ENCODE measurements around the gene SRRM2. TPM values are rescaled to one million over a fixed set of nuclear protein-coding genes. Genes with fewer than 3 reads are reported as not detected.
A peak's percentile ranks its signal among the peaks of the same experiment; 100 is the strongest.

Gene SRRM2
- total and polyA plus RNA-seq, 9 of the 15 experiments (the other 6 are each of a cell fraction or from before 2014, with no cell fraction given), result 26.7 to 563 (median 81.1) TPM

DNA sequence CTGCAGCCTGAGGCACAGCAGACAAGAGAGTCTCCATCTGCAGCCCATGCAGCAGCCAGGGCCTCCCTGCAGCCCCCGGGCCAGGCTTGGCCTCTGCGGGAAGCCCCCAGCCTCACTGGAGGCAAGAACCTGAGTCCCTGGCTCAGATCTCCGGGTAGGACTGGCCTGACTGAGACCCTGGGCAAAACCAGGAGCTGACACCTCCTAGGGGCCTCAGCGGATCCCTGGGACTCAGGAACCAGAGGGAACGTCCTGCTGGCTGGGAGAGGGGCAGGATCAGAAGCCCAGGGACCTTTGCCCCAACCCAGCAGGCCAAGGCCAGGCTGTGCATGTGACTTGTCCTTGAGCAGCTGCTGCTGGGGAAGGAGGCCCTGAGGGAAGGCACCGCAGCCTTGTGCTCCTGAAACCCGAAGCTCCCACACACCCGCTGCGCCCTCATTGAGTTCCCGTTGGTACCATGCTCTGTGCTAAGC is 62.9 kb downstream of the SRRM2 start:
- BruUV-seq (replicated peaks), result no TSS peak
- ChIA-PET CTCF (ENCODE audit: low intra/inter-chr PET ratio) (no interaction called here), POLR2A (interaction anchor here (0.6 to 1.9 kb wide), 2 partner anchors 51 to 110 kb away, joined by 3 to 4 read pairs; no protein-coding TSS in a partner anchor)
- Histone ChIP-seq H4K20me1 (replicated peaks; ENCODE audit: control insufficient read depth, insufficient read depth, low read length) (no peaks in the 10 kb centered on the region), H3K4me3 (no peak overlapping the region), H3K79me2 (ENCODE audit: control insufficient read depth, insufficient read depth, low read length) (peaks cover 28% of the 10 kb centered on the region), H3K9me1 (ENCODE audit: control insufficient read depth, insufficient read depth, low read length) (no peaks in the 10 kb centered on the region), H3K4me1 (replicated peaks in 1 of 2; ENCODE audit: control insufficient read depth in 2 of 2, insufficient read depth in 2 of 2, low read length in 2 of 2) (peaks cover 17 to 58% of the 10 kb centered on the region in 2 experiments; a peak in 4 of 5 replicates), H3K9me3 (replicated peaks; ENCODE audit: control insufficient read depth, insufficient read depth, low read depth, low read length) (no peaks in the 10 kb centered on the region), H3K27me3 (ENCODE audit: control insufficient read depth in 2 of 2, insufficient read depth in 2 of 2, low read length in 2 of 2) (peaks cover 0 to 11% of the 10 kb centered on the region in 2 experiments; a peak in 2 of 5 replicates), H3K36me3 (ENCODE audit: control insufficient read depth, insufficient read depth, low read length) (peaks cover 22% of the 10 kb centered on the region; the same call in 2 of the 3 replicates), H3K27ac (ENCODE audit: extremely low read depth, low read depth, low read length) (no peak overlapping the region), H2AFZ (ENCODE audit: low read depth, low read length) (no peak overlapping the region), H3K4me2 (ENCODE audit: insufficient read depth, low read length) (no peak overlapping the region), H3K9ac (ENCODE audit: insufficient read depth in 1 of 2, low read depth in 2 of 2, low read length in 2 of 2) (peak overlapping the region in 1 of 2 experiments; percentile 59; a peak in 1 of 4 replicates)
- 82% methylated on average over 10 of the region's 10 CpGs for whole genome bisulfite sequencing (ENCODE audit: insufficient coverage, low coverage, missing lambda C conversion rate)
- FAIRE-seq (no peak), ATAC-seq (no peak), DNase-seq (ENCODE audit: extremely low read depth in 1 of 4, low spot score in 3 of 4) (no peak)
- intact Hi-C loops (cut with micrococcal nuclease), result loop anchor here (5.0 kb wide), 1 partner anchor 38 kb away; the partner anchor contains the start of gene ELOB
- in situ Hi-C loops (cut with MboI), result no loop called here
- TF ChIP-seq CBX3 (IDR thresholded peaks at IDR 0.05; ENCODE audit: borderline replicate concordance in 1 of 2, low read length in 2 of 2) (no peak), SMAD2 (IDR thresholded peaks at IDR 0.05; ENCODE audit: low read depth, low read length) (no peak), ZSCAN32 (CRISPR knock-in tag; IDR thresholded peaks at IDR 0.05) (no peak), ZNF77 (CRISPR knock-in tag; IDR thresholded peaks at IDR 0.05) (no peak), PRMT5 (CRISPR knock-in tag; IDR thresholded peaks at IDR 0.05) (no peak), YY1 (IDR thresholded peaks at IDR 0.05; ENCODE audit: borderline replicate concordance in 1 of 3, control insufficient read depth in 1 of 3, extremely low read depth in 1 of 3, insufficient read depth in 3 of 3, insufficient read length in 1 of 3, insufficient replicate concordance in 2 of 3, low read depth in 1 of 3, low read length in 2 of 3) (no peak), MED1 (CRISPR knock-in tag; IDR thresholded peaks at IDR 0.05; ENCODE audit: borderline replicate concordance) (no peak)
- TF ChIP-seq, protein P1, sequence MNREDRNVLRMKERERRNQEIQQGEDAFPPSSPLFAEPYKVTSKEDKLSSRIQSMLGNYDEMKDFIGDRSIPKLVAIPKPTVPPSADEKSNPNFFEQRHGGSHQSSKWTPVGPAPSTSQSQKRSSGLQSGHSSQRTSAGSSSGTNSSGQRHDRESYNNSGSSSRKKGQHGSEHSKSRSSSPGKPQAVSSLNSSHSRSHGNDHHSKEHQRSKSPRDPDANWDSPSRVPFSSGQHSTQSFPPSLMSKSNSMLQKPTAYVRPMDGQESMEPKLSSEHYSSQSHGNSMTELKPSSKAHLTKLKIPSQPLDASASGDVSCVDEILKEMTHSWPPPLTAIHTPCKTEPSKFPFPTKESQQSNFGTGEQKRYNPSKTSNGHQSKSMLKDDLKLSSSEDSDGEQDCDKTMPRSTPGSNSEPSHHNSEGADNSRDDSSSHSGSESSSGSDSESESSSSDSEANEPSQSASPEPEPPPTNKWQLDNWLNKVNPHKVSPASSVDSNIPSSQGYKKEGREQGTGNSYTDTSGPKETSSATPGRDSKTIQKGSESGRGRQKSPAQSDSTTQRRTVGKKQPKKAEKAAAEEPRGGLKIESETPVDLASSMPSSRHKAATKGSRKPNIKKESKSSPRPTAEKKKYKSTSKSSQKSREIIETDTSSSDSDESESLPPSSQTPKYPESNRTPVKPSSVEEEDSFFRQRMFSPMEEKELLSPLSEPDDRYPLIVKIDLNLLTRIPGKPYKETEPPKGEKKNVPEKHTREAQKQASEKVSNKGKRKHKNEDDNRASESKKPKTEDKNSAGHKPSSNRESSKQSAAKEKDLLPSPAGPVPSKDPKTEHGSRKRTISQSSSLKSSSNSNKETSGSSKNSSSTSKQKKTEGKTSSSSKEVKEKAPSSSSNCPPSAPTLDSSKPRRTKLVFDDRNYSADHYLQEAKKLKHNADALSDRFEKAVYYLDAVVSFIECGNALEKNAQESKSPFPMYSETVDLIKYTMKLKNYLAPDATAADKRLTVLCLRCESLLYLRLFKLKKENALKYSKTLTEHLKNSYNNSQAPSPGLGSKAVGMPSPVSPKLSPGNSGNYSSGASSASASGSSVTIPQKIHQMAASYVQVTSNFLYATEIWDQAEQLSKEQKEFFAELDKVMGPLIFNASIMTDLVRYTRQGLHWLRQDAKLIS (CRISPR knock-in tag; IDR thresholded peaks at IDR 0.05), result no peak
- TF ChIP-seq, protein P2, sequence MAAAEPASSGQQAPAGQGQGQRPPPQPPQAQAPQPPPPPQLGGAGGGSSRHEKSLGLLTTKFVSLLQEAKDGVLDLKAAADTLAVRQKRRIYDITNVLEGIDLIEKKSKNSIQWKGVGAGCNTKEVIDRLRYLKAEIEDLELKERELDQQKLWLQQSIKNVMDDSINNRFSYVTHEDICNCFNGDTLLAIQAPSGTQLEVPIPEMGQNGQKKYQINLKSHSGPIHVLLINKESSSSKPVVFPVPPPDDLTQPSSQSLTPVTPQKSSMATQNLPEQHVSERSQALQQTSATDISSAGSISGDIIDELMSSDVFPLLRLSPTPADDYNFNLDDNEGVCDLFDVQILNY (CRISPR knock-in tag; IDR thresholded peaks at IDR 0.05), result no peak
- TF ChIP-seq, protein P3, sequence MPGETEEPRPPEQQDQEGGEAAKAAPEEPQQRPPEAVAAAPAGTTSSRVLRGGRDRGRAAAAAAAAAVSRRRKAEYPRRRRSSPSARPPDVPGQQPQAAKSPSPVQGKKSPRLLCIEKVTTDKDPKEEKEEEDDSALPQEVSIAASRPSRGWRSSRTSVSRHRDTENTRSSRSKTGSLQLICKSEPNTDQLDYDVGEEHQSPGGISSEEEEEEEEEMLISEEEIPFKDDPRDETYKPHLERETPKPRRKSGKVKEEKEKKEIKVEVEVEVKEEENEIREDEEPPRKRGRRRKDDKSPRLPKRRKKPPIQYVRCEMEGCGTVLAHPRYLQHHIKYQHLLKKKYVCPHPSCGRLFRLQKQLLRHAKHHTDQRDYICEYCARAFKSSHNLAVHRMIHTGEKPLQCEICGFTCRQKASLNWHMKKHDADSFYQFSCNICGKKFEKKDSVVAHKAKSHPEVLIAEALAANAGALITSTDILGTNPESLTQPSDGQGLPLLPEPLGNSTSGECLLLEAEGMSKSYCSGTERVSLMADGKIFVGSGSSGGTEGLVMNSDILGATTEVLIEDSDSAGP (CRISPR knock-in tag; IDR thresholded peaks at IDR 0.05), result no peak
- TF ChIP-seq, protein P4, sequence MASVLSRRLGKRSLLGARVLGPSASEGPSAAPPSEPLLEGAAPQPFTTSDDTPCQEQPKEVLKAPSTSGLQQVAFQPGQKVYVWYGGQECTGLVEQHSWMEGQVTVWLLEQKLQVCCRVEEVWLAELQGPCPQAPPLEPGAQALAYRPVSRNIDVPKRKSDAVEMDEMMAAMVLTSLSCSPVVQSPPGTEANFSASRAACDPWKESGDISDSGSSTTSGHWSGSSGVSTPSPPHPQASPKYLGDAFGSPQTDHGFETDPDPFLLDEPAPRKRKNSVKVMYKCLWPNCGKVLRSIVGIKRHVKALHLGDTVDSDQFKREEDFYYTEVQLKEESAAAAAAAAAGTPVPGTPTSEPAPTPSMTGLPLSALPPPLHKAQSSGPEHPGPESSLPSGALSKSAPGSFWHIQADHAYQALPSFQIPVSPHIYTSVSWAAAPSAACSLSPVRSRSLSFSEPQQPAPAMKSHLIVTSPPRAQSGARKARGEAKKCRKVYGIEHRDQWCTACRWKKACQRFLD (CRISPR knock-in tag; IDR thresholded peaks at IDR 0.05), result no peak
